ENCODE measurements around the gene PAPOLB. TPM values are rescaled to one million over a fixed set of nuclear protein-coding genes. Genes with fewer than 3 reads are reported as not detected.
A peak's percentile ranks its signal among the peaks of the same experiment; 100 is the strongest.

Gene PAPOLB
- polyA plus RNA-seq, 2 donors = 0.02 TPM; not detected in 1

DNA sequence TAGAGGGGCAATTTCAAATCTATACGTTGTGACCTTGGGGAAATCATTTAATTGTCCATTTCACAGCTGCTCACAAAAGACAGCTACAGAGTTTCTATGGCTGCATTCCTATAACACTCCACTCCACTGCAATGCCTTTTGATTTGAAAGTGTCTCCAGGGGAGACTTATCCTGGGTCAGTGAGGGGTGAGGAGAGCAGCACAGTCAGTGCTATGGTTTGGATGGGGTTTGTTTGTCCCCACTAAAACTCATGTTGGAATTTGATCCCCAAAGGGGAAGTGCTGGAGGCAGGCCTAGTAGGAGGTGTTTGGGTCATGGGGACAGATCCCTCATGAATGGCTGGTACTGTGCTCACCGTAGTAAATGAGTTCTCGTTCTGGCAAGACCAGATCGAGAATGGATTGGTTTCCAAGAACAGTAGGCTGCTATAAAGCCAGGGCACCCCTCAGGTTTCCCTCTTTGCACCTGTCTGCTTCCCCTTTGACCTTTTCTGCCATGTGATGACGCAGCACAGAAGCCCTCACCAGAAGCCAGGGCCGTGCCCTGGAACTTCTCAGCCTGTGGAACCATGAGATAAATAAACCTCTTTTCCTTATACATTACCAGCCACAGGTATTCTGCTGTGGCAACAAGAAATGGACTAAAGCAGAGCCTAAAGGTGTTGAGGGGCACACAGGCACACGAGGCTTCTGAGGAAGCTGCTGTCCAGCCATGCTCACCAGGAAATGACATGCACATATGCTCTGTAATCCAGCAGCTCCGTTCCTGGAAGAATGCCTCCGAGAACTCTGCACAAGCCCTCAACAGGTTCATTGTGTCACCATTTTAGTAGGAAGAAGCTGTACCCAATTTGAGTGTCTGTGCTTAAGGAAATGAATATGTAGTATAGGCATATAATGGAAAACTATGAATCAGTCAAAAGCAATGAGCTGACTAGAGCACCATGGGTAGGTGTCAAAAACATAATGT, 5.0 kb upstream of the PAPOLB start:
- H3K9me3 ChIP-seq (ENCODE audit: control insufficient read depth in 2 of 2, insufficient read depth in 1 of 2, low read depth in 1 of 2, low read length in 1 of 2) = peaks cover 0 to 5% of the 10 kb centered on the region in 2 donors
- H3K4me1 ChIP-seq (ENCODE audit: control insufficient read depth in 2 of 2, insufficient read depth in 2 of 2, low read length in 1 of 2) = no peaks in the 10 kb centered on the region
- 81 to 87% methylated on average over 9 of the region's 9 CpGs for WGBS, 2 donors
- H3K27me3 ChIP-seq (ENCODE audit: control insufficient read depth in 1 of 2, insufficient read depth in 2 of 2, low read length in 2 of 2) = no peaks in the 10 kb centered on the region
- no peak overlapping the region for H3K4me3 ChIP-seq (ENCODE audit: low read depth in 1 of 2, low read length in 2 of 2)
- no peaks in the 10 kb centered on the region for H3K36me3 ChIP-seq (ENCODE audit: control insufficient read depth in 2 of 2, insufficient read depth in 2 of 2, low read length in 1 of 2)
- no peak overlapping the region for H3K27ac ChIP-seq (ENCODE audit: low read depth in 2 of 2, low read length in 1 of 2)

DNA sequence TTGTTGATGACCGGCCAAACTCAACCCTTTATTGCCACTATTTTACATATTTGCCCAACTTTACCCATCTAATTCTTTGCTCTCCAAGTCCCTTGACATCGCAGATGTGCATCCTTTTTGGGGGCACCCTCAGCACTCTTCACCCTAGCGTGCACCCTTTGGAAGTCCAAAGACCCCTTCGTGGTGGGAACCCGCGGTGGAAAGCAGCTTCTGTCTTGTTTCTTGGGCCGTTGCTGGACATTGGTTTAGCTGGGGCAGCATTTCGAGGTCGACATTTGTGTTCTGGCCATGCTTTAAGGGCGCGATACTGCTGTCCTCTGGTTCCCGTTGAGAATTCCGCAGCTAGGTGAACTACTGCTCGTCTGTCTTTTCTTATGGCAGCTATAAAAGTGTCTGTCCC, 326 bp upstream of the PAPOLB start:
- H3K27ac ChIP-seq (ENCODE audit: low read depth in 2 of 2, low read length in 1 of 2) = no peak overlapping the region
- H3K4me1 ChIP-seq (ENCODE audit: control insufficient read depth in 2 of 2, insufficient read depth in 2 of 2, low read length in 1 of 2) = no peaks in the 10 kb centered on the region
- no peaks in the 10 kb centered on the region for H3K27me3 ChIP-seq (ENCODE audit: control insufficient read depth in 1 of 2, insufficient read depth in 2 of 2, low read length in 2 of 2)
- no peaks in the 10 kb centered on the region for H3K36me3 ChIP-seq (ENCODE audit: control insufficient read depth in 2 of 2, insufficient read depth in 2 of 2, low read length in 1 of 2)
- peaks cover 0 to 2% of the 10 kb centered on the region in 2 donors for H3K9me3 ChIP-seq (ENCODE audit: control insufficient read depth in 2 of 2, insufficient read depth in 1 of 2, low read depth in 1 of 2, low read length in 1 of 2)
- WGBS, 2 donors = 87 to 88% methylated on average over 14 of the region's 14 CpGs
- H3K4me3 ChIP-seq (ENCODE audit: low read depth in 1 of 2, low read length in 2 of 2) = peak overlapping the region in 1 of 2 donors; percentile 4

DNA sequence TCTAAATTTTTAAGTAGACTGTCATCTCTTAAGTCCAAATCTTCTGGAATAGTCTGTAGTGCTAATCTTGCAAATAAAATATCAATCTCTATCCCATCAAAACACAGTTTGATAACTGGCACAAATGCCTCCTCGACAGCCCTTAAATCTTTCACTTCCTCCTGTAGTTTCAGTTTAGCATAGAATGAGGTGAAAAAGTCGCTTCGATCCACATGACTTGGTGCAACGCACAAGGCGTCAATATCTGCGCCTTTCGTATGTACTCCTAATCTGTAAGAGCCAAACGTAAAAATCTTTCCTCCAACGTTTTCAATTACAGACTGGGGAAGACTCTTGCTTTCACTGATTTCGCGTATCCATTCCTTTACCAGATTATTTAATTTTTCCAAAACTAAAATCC, 603 bp downstream of the PAPOLB start:
- Histone ChIP-seq H3K27ac (ENCODE audit: low read depth in 2 of 2, low read length in 1 of 2) (no peak overlapping the region), H3K4me1 (ENCODE audit: control insufficient read depth in 2 of 2, insufficient read depth in 2 of 2, low read length in 1 of 2) (no peaks in the 10 kb centered on the region), H3K27me3 (ENCODE audit: control insufficient read depth in 1 of 2, insufficient read depth in 2 of 2, low read length in 2 of 2) (no peaks in the 10 kb centered on the region), H3K36me3 (ENCODE audit: control insufficient read depth in 2 of 2, insufficient read depth in 2 of 2, low read length in 1 of 2) (no peaks in the 10 kb centered on the region), H3K9me3 (ENCODE audit: control insufficient read depth in 2 of 2, insufficient read depth in 1 of 2, low read depth in 1 of 2, low read length in 1 of 2) (peaks cover 0 to 2% of the 10 kb centered on the region in 2 donors), H3K4me3 (ENCODE audit: low read depth in 1 of 2, low read length in 2 of 2) (peak overlapping the region in 1 of 2 donors; percentile 4)
- WGBS, 2 donors = 87 to 92% methylated on average over 11 of the region's 11 CpGs

DNA sequence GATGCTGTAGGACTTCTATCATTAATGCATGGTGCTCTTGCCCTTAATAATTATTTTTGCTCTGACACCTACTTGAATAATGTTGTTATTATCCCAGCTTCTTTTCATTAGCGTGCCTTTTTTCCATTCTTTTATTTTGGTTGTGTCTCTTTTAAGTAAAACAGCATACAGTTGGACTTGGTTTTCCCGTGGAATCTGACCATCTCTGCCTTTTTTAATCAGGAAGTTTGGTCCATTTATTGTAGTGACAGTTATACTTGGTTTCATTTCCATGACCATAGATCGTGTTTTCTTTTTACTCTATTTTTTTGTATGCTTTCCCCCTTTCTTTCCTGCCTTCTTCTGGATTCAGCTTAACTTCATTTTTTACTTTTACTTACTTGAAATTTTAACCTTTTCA, 4.6 kb downstream of the PAPOLB start:
- no peaks in the 10 kb centered on the region for H3K9me3 ChIP-seq (ENCODE audit: control insufficient read depth in 2 of 2, insufficient read depth in 1 of 2, low read depth in 1 of 2, low read length in 1 of 2)
- H3K27me3 ChIP-seq (ENCODE audit: control insufficient read depth in 1 of 2, insufficient read depth in 2 of 2, low read length in 2 of 2) = no peaks in the 10 kb centered on the region
- H3K4me1 ChIP-seq (ENCODE audit: control insufficient read depth in 2 of 2, insufficient read depth in 2 of 2, low read length in 1 of 2) = no peaks in the 10 kb centered on the region
- WGBS, 2 donors = 59 to 69% methylated on average over 3 of the region's 3 CpGs
- H3K36me3 ChIP-seq (ENCODE audit: control insufficient read depth in 2 of 2, insufficient read depth in 2 of 2, low read length in 1 of 2) = no peaks in the 10 kb centered on the region
- H3K27ac ChIP-seq (ENCODE audit: low read depth in 2 of 2, low read length in 1 of 2) = no peak overlapping the region
- no peak overlapping the region for H3K4me3 ChIP-seq (ENCODE audit: low read depth in 1 of 2, low read length in 2 of 2)

DNA sequence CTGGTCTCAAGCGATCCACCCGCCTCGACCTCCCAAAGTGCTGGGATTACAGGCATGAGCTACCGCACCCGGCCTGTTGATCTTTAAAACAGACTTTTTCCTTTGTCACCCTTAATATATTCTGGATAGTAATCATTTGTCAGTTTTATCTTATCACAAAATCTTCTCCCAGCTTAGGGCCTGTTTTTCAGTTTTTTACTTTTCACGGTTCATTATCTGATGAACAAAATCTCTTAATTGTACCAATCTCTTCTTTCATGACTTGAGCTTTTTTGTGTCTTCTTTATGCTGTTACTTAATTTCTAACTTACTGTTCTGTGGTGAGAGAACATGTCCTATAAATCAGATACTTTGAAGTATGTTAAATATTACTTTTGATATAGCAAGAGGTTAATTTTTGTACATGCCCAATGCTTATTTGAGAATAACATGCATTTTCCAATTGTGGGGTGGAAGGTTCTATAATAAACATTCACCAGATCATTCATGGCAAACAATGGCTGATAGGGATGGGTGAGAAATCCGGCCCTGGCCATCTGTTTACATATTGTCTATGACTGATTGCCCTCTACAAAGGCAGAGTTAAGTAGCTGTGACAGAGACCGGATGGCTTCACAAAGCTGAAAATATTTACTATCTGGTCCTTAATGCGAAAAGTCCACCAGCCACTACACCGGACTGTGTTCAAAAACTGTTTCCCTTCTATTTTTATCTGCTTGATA, 5.3 kb downstream of the PAPOLB start:
- Histone ChIP-seq H3K36me3 (ENCODE audit: control insufficient read depth in 2 of 2, insufficient read depth in 2 of 2, low read length in 1 of 2) (no peaks in the 10 kb centered on the region), H3K27me3 (ENCODE audit: control insufficient read depth in 1 of 2, insufficient read depth in 2 of 2, low read length in 2 of 2) (no peaks in the 10 kb centered on the region), H3K27ac (ENCODE audit: low read depth in 2 of 2, low read length in 1 of 2) (no peak overlapping the region), H3K4me3 (ENCODE audit: low read depth in 1 of 2, low read length in 2 of 2) (no peak overlapping the region), H3K4me1 (ENCODE audit: control insufficient read depth in 2 of 2, insufficient read depth in 2 of 2, low read length in 1 of 2) (no peaks in the 10 kb centered on the region), H3K9me3 (ENCODE audit: control insufficient read depth in 2 of 2, insufficient read depth in 1 of 2, low read depth in 1 of 2, low read length in 1 of 2) (no peaks in the 10 kb centered on the region)
- 73% methylated on average over 10 of the region's 10 CpGs for WGBS, 2 donors

DNA sequence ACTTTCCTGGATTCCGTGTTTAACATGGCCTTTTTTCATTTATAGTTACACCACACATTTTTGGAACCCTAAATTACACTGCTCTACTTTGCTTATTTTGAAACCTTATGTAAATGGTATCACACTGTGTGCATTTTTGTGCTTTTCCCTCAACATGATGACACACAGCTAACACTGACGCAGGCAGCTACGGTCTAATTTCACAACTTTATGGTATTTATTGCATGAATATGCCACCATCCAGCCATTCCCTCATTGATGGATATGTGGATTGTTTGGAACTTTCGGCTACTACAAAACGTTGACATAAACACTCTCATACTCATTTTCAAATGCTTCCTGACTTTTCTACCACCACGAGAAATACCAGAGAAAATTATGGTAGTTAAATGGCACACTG, 6.9 kb downstream of the PAPOLB start:
- H3K27me3 ChIP-seq (ENCODE audit: control insufficient read depth in 1 of 2, insufficient read depth in 2 of 2, low read length in 2 of 2) = no peaks in the 10 kb centered on the region
- no peak overlapping the region for H3K4me3 ChIP-seq (ENCODE audit: low read depth in 1 of 2, low read length in 2 of 2)
- no peaks in the 10 kb centered on the region for H3K36me3 ChIP-seq (ENCODE audit: control insufficient read depth in 2 of 2, insufficient read depth in 2 of 2, low read length in 1 of 2)
- 74 to 81% methylated on average over 6 of the region's 6 CpGs for WGBS, 2 donors
- no peak overlapping the region for H3K27ac ChIP-seq (ENCODE audit: low read depth in 2 of 2, low read length in 1 of 2)
- peaks cover 0 to 6% of the 10 kb centered on the region in 2 donors for H3K9me3 ChIP-seq (ENCODE audit: control insufficient read depth in 2 of 2, insufficient read depth in 1 of 2, low read depth in 1 of 2, low read length in 1 of 2)
- H3K4me1 ChIP-seq (ENCODE audit: control insufficient read depth in 2 of 2, insufficient read depth in 2 of 2, low read length in 1 of 2) = no peaks in the 10 kb centered on the region

DNA sequence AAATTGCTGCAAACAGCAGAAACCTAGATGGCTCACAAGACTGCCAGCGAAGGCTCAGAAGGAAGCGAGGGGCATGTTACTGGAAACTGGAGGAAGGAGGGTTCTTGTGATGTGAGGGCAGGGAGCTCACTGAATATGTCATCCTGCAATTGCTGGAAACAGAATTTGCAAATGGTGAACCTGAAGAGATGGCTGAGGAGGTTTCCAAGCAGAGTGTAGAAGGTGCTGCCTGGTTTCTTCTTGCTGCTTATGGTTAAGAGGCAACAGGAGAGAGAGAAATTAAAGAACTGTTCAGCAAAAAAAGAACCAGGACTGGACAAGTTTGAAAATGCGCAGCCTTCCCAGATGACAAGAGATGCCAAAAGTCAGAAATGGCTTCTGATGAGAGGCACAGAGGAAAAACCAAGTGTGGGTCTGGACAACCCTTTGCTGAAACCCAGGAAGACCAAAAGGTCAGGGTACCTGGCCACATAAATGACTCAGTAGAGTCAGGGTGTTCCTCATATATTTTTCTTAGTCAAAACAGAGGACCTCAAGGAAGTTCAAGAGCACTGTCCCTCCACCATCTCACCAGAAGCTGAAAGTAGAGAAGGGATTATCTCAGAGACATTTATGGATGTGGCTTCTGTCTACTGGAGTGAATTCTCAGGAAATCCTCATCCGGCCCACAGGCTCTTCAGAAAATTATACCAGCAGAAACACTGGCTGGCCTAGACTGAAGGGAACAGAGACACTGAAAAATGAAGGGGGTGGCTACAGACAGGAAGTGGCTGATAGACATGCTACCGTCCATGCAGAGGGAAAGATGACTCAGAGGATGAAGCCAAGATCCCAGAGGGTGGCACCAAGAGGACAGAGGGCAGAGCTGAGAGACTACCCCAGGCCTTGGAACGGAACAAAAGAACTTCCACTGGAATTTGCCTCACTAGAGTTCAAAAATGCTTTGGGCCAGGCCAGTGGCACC, 10.1 kb downstream of the PAPOLB start:
- no peak overlapping the region for H3K27ac ChIP-seq (ENCODE audit: low read depth in 2 of 2, low read length in 1 of 2)
- H3K4me3 ChIP-seq (ENCODE audit: low read depth in 1 of 2, low read length in 2 of 2) = no peak overlapping the region
- no peaks in the 10 kb centered on the region for H3K4me1 ChIP-seq (ENCODE audit: control insufficient read depth in 2 of 2, insufficient read depth in 2 of 2, low read length in 1 of 2)
- H3K36me3 ChIP-seq (ENCODE audit: control insufficient read depth in 2 of 2, insufficient read depth in 2 of 2, low read length in 1 of 2) = no peaks in the 10 kb centered on the region
- WGBS, 2 donors = 80% methylated on average over 6 of the region's 6 CpGs
- H3K27me3 ChIP-seq (ENCODE audit: control insufficient read depth in 1 of 2, insufficient read depth in 2 of 2, low read length in 2 of 2) = no peaks in the 10 kb centered on the region
- H3K9me3 ChIP-seq (ENCODE audit: control insufficient read depth in 2 of 2, insufficient read depth in 1 of 2, low read depth in 1 of 2, low read length in 1 of 2) = peaks cover 0 to 6% of the 10 kb centered on the region in 2 donors

DNA sequence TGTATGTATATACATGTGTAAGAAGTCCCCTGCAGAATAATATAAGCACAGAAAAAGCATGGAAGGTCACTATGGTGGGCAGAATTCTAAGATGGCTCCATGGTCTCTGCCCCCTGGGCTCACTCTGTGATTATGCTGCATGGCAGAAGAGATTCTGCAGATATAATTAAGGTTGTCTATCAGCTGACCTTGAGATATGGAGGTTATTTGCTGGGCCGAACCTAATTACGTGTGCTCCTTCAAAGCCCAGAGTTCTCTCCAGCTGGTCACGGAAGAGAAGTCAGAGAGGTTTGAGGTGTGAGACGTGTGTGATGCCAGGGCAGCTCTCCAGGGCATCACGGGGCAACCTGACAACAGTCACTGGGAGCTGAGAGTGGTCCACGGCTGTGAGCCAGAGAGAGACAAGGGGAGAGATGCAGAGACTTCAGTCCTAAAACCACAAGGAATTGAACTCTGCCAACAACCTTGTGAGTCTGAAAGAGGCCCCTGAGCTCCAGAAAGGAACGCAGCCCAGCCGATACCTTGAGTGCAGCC, 11.5 kb downstream of the PAPOLB start:
- no peak overlapping the region for H3K4me3 ChIP-seq (ENCODE audit: low read depth in 1 of 2, low read length in 2 of 2)
- H3K4me1 ChIP-seq (ENCODE audit: control insufficient read depth in 2 of 2, insufficient read depth in 2 of 2, low read length in 1 of 2) = peaks cover 0 to 2% of the 10 kb centered on the region in 2 donors
- peaks cover 0 to 6% of the 10 kb centered on the region in 2 donors for H3K9me3 ChIP-seq (ENCODE audit: control insufficient read depth in 2 of 2, insufficient read depth in 1 of 2, low read depth in 1 of 2, low read length in 1 of 2)
- no peaks in the 10 kb centered on the region for H3K36me3 ChIP-seq (ENCODE audit: control insufficient read depth in 2 of 2, insufficient read depth in 2 of 2, low read length in 1 of 2)
- H3K27me3 ChIP-seq (ENCODE audit: control insufficient read depth in 1 of 2, insufficient read depth in 2 of 2, low read length in 2 of 2) = no peaks in the 10 kb centered on the region
- no peak overlapping the region for H3K27ac ChIP-seq (ENCODE audit: low read depth in 2 of 2, low read length in 1 of 2)
- WGBS, 2 donors = 84 to 89% methylated on average over 8 of the region's 8 CpGs

DNA sequence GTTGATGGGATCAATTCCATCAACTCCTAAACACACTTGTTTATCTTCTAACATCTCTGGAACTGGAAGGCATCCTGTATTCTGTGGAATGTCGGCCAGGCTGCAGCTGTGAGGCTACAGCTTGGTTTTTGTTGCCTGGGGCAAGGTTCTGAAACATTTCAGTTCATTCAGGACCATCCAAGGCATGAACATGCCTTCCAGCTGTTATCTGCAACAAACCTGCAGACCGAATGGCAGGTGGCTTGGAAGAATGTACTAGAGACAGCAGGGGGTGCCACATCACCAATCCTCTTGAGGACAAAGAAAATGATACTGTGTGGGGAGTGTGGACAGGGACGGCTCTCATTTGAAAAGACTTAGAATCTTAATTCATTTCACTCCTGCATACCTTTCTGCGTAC, 12.4 kb downstream of the PAPOLB start:
- Histone ChIP-seq H3K4me3 (ENCODE audit: low read depth in 1 of 2, low read length in 2 of 2) (no peak overlapping the region), H3K36me3 (ENCODE audit: control insufficient read depth in 2 of 2, insufficient read depth in 2 of 2, low read length in 1 of 2) (no peaks in the 10 kb centered on the region), H3K27me3 (ENCODE audit: control insufficient read depth in 1 of 2, insufficient read depth in 2 of 2, low read length in 2 of 2) (no peaks in the 10 kb centered on the region), H3K4me1 (ENCODE audit: control insufficient read depth in 2 of 2, insufficient read depth in 2 of 2, low read length in 1 of 2) (peaks cover 0 to 2% of the 10 kb centered on the region in 2 donors), H3K9me3 (ENCODE audit: control insufficient read depth in 2 of 2, insufficient read depth in 1 of 2, low read depth in 1 of 2, low read length in 1 of 2) (peaks cover 0 to 6% of the 10 kb centered on the region in 2 donors), H3K27ac (ENCODE audit: low read depth in 2 of 2, low read length in 1 of 2) (no peak overlapping the region)
- WGBS, 2 donors = 37 to 42% methylated on average over 4 of the region's 4 CpGs

Data from esophagus (tissue), 2 donors.